ENCODE results near the gene ZNF335.
"Not testable (repeated sequence)": the region's sequence is repeated elsewhere in the genome, so short reads cannot be mapped to it uniquely, and the experiment has no call there.

Gene ZNF335

GRCh38 chr20:45905505-45906079 is 66.4 kb downstream of the ZNF335 start:
- Histone ChIP-seq H3K4me3 (ENCODE audit: low read depth in 1 of 2, low read length in 2 of 2) (no peak overlapping the region), H2AFZ (ENCODE audit: low read depth, low read length) (no peak overlapping the region), H3K27me3 (ENCODE audit: insufficient read depth, low read length, poor library complexity) (no peaks in the 10 kb centered on the region), H3K79me2 (ENCODE audit: insufficient read depth, low read length) (no peaks in the 10 kb centered on the region), H3K9ac (ENCODE audit: low read depth, low read length) (no peak overlapping the region), H3K36me3 (ENCODE audit: insufficient read depth, low read length) (no peaks in the 10 kb centered on the region), H3K4me2 (ENCODE audit: insufficient read depth, low read length) (no peak overlapping the region), H4K20me1 (ENCODE audit: insufficient read depth, low read length) (no peaks in the 10 kb centered on the region), H3K4me1 (ENCODE audit: insufficient read depth, low read length) (no peaks in the 10 kb centered on the region), H3K27ac (ENCODE audit: low read length) (no peak overlapping the region), H3K9me3 (ENCODE audit: insufficient read depth, low read length, severe bottlenecking) (no peaks in the 10 kb centered on the region)
- DNase-seq = no peak
- no peak for ATAC-seq (ENCODE audit: insufficient read depth, low read depth)
- TF ChIP-seq CTCF (IDR thresholded peaks at IDR 0.05; ENCODE audit: borderline replicate concordance, extremely low read depth, low read length, poor library complexity, severe bottlenecking) = no peak
- no peak for TF ChIP-seq EZH2 (IDR thresholded peaks at IDR 0.05; ENCODE audit: borderline replicate concordance, low read depth, low read length, severe bottlenecking)

- Histone ChIP-seq H3K36me3 (ENCODE audit: insufficient read depth, low read length) (no peaks in the 10 kb centered on the region), H2AFZ (ENCODE audit: low read depth, low read length) (no peak overlapping the region), H3K27me3 (ENCODE audit: insufficient read depth, low read length, poor library complexity) (no peaks in the 10 kb centered on the region), H3K9me3 (ENCODE audit: insufficient read depth, low read length, severe bottlenecking) (no peaks in the 10 kb centered on the region), H3K4me2 (ENCODE audit: insufficient read depth, low read length) (no peak overlapping the region), H3K79me2 (ENCODE audit: insufficient read depth, low read length) (no peaks in the 10 kb centered on the region), H3K9ac (ENCODE audit: low read depth, low read length) (no peak overlapping the region), H3K4me1 (ENCODE audit: insufficient read depth, low read length) (no peaks in the 10 kb centered on the region), H3K27ac (ENCODE audit: low read length) (no peak overlapping the region), H3K4me3 (ENCODE audit: low read depth in 1 of 2, low read length in 2 of 2) (no peak overlapping the region), H4K20me1 (ENCODE audit: insufficient read depth, low read length) (no peaks in the 10 kb centered on the region)
- TF ChIP-seq CTCF (IDR thresholded peaks at IDR 0.05; ENCODE audit: borderline replicate concordance, extremely low read depth, low read length, poor library complexity, severe bottlenecking) = no peak
- no peak for TF ChIP-seq EZH2 (IDR thresholded peaks at IDR 0.05; ENCODE audit: borderline replicate concordance, low read depth, low read length, severe bottlenecking)
- ATAC-seq (ENCODE audit: insufficient read depth, low read depth) (no peak), DNase-seq (no peak)
Measured at GRCh38 chr20:45904583-45905504, 67.2 kb downstream of the ZNF335 start.

GRCh38 chr20:45902199-45902701 is 69.8 kb downstream of the ZNF335 start:
- Histone ChIP-seq H3K27ac (ENCODE audit: low read length) (no peak overlapping the region), H3K27me3 (ENCODE audit: insufficient read depth, low read length, poor library complexity) (no peaks in the 10 kb centered on the region), H4K20me1 (ENCODE audit: insufficient read depth, low read length) (no peaks in the 10 kb centered on the region), H2AFZ (ENCODE audit: low read depth, low read length) (no peak overlapping the region), H3K36me3 (ENCODE audit: insufficient read depth, low read length) (peaks cover 13% of the 10 kb centered on the region), H3K4me2 (ENCODE audit: insufficient read depth, low read length) (no peak overlapping the region), H3K4me3 (ENCODE audit: low read depth in 1 of 2, low read length in 2 of 2) (no peak overlapping the region), H3K4me1 (ENCODE audit: insufficient read depth, low read length) (no peaks in the 10 kb centered on the region), H3K79me2 (ENCODE audit: insufficient read depth, low read length) (no peaks in the 10 kb centered on the region), H3K9me3 (ENCODE audit: insufficient read depth, low read length, severe bottlenecking) (no peaks in the 10 kb centered on the region), H3K9ac (ENCODE audit: low read depth, low read length) (no peak overlapping the region)
- ATAC-seq (ENCODE audit: insufficient read depth, low read depth) = no peak
- TF ChIP-seq EZH2 (IDR thresholded peaks at IDR 0.05; ENCODE audit: borderline replicate concordance, low read depth, low read length, severe bottlenecking) (no peak), CTCF (IDR thresholded peaks at IDR 0.05; ENCODE audit: borderline replicate concordance, extremely low read depth, low read length, poor library complexity, severe bottlenecking) (no peak)
- DNase-seq = no peak

GRCh38 chr20:45901332-45901731 is 70.7 kb downstream of the ZNF335 start:
- not testable (repeated sequence) for H3K79me2 ChIP-seq (ENCODE audit: insufficient read depth, low read length); H3K4me1 ChIP-seq (ENCODE audit: insufficient read depth, low read length); H3K9me3 ChIP-seq (ENCODE audit: insufficient read depth, low read length, severe bottlenecking); H3K4me3 ChIP-seq (ENCODE audit: low read depth in 1 of 2, low read length in 2 of 2); H3K27me3 ChIP-seq (ENCODE audit: insufficient read depth, low read length, poor library complexity); H3K9ac ChIP-seq (ENCODE audit: low read depth, low read length); H4K20me1 ChIP-seq (ENCODE audit: insufficient read depth, low read length); ATAC-seq (ENCODE audit: insufficient read depth, low read depth); H2AFZ ChIP-seq (ENCODE audit: low read depth, low read length); DNase-seq; H3K27ac ChIP-seq (ENCODE audit: low read length); H3K4me2 ChIP-seq (ENCODE audit: insufficient read depth, low read length)
- H3K36me3 ChIP-seq (ENCODE audit: insufficient read depth, low read length) = peaks cover 21% of the 10 kb centered on the region

All from DND-41 (cell line).